HepG2 (cell line): Measurements from ENCODE around the gene HDAC3. TPM values are rescaled to one million over a fixed set of nuclear protein-coding genes. Genes with fewer than 3 reads are reported as not detected.

ENCODE experiments used
- ATAC-seq: fragments of 200-7000 bp; cut with Tn5 transposase; 3 replicates; pipeline ENCODE4 v1.9.1; 2020; ENCODE audit warnings: mild to moderate bottlenecking, moderate library complexity
- BruUV-seq: library from RNA; stranded (reverse); fragments of 400-500 nt; replicated peaks from 2 replicates; lab custom pipeline; 2021; lab: Mats Ljungman, UMichigan
- CTCF ChIA-PET: fragments of 300-600 bp; formaldehyde crosslinking; extraction: SDS; loops from one replicate; lab custom pipeline; 2021; ENCODE audit warnings: low total read pairs, inconsistent platforms, low intra/inter-chr PET ratio; lab: Yijun Ruan, JAX
- POLR2A ChIA-PET: fragments of 350-600 bp; sonication (Branson Sonifier 250); formaldehyde crosslinking; loops from one replicate; lab custom pipeline; 2020; ENCODE audit warnings: antibody characterized with exemption, inconsistent platforms; lab: Yijun Ruan, JAX
- DNase-seq: peaks from one replicate; pipeline ENCODE4 v3.0.0-alpha.2; 2015; ENCODE audit warnings: low spot score
- FAIRE-seq: peaks from 3 replicates; lab custom pipeline; 2011; peaks lifted over from hg19 to GRCh38; lab: Jason Lieb, UNC
- H2AFZ ChIP-seq: one replicate; pipeline ENCODE4 v1.6.1; 2011; ENCODE audit warnings: low read length, inconsistent platforms
- H3K27ac ChIP-seq: fragments of 300-600 bp; 3 replicates; pipeline ENCODE4 v1.8.0; 2011; ENCODE audit warnings: mixed run types, mild to moderate bottlenecking, mixed read lengths, low read length, inconsistent platforms; ENCODE audit not compliant: insufficient read depth; ENCODE audit errors: extremely low read length
- H3K27me3 ChIP-seq, 2 experiments: fragments of 200-600 bp in 1 of 2; 2 replicates in 1 of 2; 3 replicates in 1 of 2; pipeline versions ENCODE4 v1.6.0 to v1.8.0; 2011; ENCODE audit warnings: low read length in 2 of 2, mild to moderate bottlenecking in 2 of 2, moderate library complexity in 2 of 2, inconsistent platforms in 1 of 2; ENCODE audit not compliant: insufficient read depth in 2 of 2, control insufficient read depth in 1 of 2
- H3K36me3 ChIP-seq, 2 experiments: fragments of 200-600 bp in 1 of 2; replicated peaks in 1 of 2; 2 replicates in 1 of 2; 3 replicates in 1 of 2; pipeline versions ENCODE4 v1.5.1 to v1.8.0; 2011; ENCODE audit warnings: low read length in 2 of 2, inconsistent platforms in 1 of 2; ENCODE audit not compliant: insufficient read depth in 2 of 2, control insufficient read depth in 1 of 2
- H3K4me1 ChIP-seq: 2 replicates; pipeline ENCODE4 v1.5.1; 2012; ENCODE audit warnings: low read length, inconsistent platforms; ENCODE audit not compliant: insufficient read depth
- H3K4me2 ChIP-seq: 2 replicates; pipeline ENCODE4 v1.6.0; 2011; ENCODE audit warnings: low read depth, low read length, inconsistent platforms
- H3K4me3 ChIP-seq, 3 experiments: fragments of 200-600 bp in 1 of 3; sonication (generic), shearing (Covaris generic) in 1 of 3; replicated peaks in 1 of 3; 2 replicates each; pipeline ENCODE4 v1.5.1; 2011 to 2016; ENCODE audit warnings: low read length in 3 of 3, inconsistent platforms in 2 of 3, low read depth in 2 of 3, mild to moderate bottlenecking in 2 of 3, control low read depth in 1 of 3, mixed read lengths in 1 of 3; ENCODE audit not compliant: insufficient read depth in 1 of 3
- H3K79me2 ChIP-seq: one replicate; pipeline ENCODE4 v1.6.1; 2011; ENCODE audit warnings: low read length, inconsistent platforms; ENCODE audit not compliant: insufficient read depth
- H3K9ac ChIP-seq: 2 replicates; pipeline ENCODE4 v1.6.0; 2011; ENCODE audit warnings: mild to moderate bottlenecking, low read depth, low read length, inconsistent platforms; ENCODE audit not compliant: insufficient read depth
- H3K9me3 ChIP-seq: 2 replicates; pipeline ENCODE4 v1.5.1; 2012; ENCODE audit warnings: mild to moderate bottlenecking, low read length
- H4K20me1 ChIP-seq: 2 replicates; pipeline ENCODE4 v1.6.0; 2011; ENCODE audit warnings: inconsistent platforms, mild to moderate bottlenecking, low read length, moderate library complexity; ENCODE audit not compliant: insufficient read depth
- ARNT ChIP-seq: fragments of 450-650 bp; IDR thresholded peaks from 2 replicates; pipeline ENCODE4 v1.6.1; 2017
- CBX2 ChIP-seq, 2 experiments: fragments of 200-600 bp in 1 of 2; sonication (generic); formaldehyde crosslinking in 1 of 2; IDR thresholded peaks; 2 replicates each; pipeline versions ENCODE4 v1.7.0 to v1.8.1; 2018 to 2022; ENCODE audit warnings: low read depth in 2 of 2, low read length in 1 of 2, mild to moderate bottlenecking in 1 of 2, missing genetic modification reagents in 1 of 2
- EEA1 ChIP-seq: sonication (generic); formaldehyde crosslinking; IDR thresholded peaks from 2 replicates; pipeline ENCODE4 v1.5.1; 2020; ENCODE audit warnings: mild to moderate bottlenecking, missing genetic modification reagents, borderline replicate concordance
- EP300 ChIP-seq, 3 experiments: sonication (generic) in 1 of 3; formaldehyde crosslinking in 1 of 3; IDR thresholded peaks; 2 replicates each; pipeline versions ENCODE4 v1.5.1 to v1.6.1; 2011 to 2020; ENCODE audit warnings: low read depth in 2 of 3, low read length in 2 of 3, borderline replicate concordance in 1 of 3, improper control_type of control experiment in 1 of 3, mild to moderate bottlenecking in 1 of 3, missing genetic modification reagents in 1 of 3, moderate library complexity in 1 of 3
- GZF1 ChIP-seq: sonication (generic); formaldehyde crosslinking; IDR thresholded peaks from 2 replicates; pipeline ENCODE4 v1.5.1; 2020; ENCODE audit warnings: mild to moderate bottlenecking, missing genetic modification reagents
- MTA3 ChIP-seq: sonication (generic); formaldehyde crosslinking; IDR thresholded peaks from 2 replicates; pipeline ENCODE4 v1.4.0; 2020; ENCODE audit warnings: missing genetic modification reagents
- NPAS2 ChIP-seq: sonication (generic); formaldehyde crosslinking; IDR thresholded peaks from 2 replicates; pipeline ENCODE4 v1.8.0; 2022; ENCODE audit warnings: mild to moderate bottlenecking, missing genetic modification reagents, borderline replicate concordance
- SIN3A ChIP-seq: IDR thresholded peaks from 2 replicates; pipeline ENCODE4 v1.6.1; 2011; ENCODE audit warnings: low read depth, mild to moderate bottlenecking, control low read depth, low read length, borderline replicate concordance
- ZFP1 ChIP-seq: IDR thresholded peaks from 2 replicates; pipeline ENCODE4 v1.6.1; 2016
- ZNF672 ChIP-seq: sonication (generic); formaldehyde crosslinking; IDR thresholded peaks from 2 replicates; pipeline ENCODE4 v1.8.1; 2022; ENCODE audit warnings: missing genetic modification reagents
- WGBS: methylation state at CpG from one replicate; pipeline ENCODE4 v1.1.6; 2017; ENCODE audit warnings: low lambda C conversion rate; 5-methylcytosine and 5-hydroxymethylcytosine counted together
- in situ Hi-C: cut with HindIII; loops from 2 replicates; pipeline ENCODE4 v1.10.0; 2017; ENCODE audit warnings: low pct_unique_long_range_greater_than_20kb; ENCODE audit not compliant: extremely low pct_ligation_motif_present
- intact Hi-C: fragments of 100-400 bp; cut with micrococcal nuclease; formaldehyde crosslinking; loops from one replicate; pipeline ENCODE4 v1.10.0; 2022; ENCODE audit not compliant: unreplicated experiment
- polyA plus RNA-seq, 8 experiments: library from polyadenylated mRNA; depleted of rRNA in 3 of 8; stranded (reverse) in 7 of 8; unstranded in 1 of 8; fragments of >200 nt; fragmentation: Illumina TruSeq in 4 of 8; extraction: Trizol in 4 of 8; gene quantifications; 2 replicates each; pipeline versions ENCODE4 v1.2.1 to v1.2.3, GENCODE V29; 2011 to 2016; ENCODE audit warnings: low read depth in 4 of 8, missing spikeins in 1 of 8, mixed read lengths in 1 of 8; ENCODE audit not compliant: insufficient read depth in 1 of 8
- total RNA-seq, 5 experiments: library from RNA; depleted of rRNA; stranded (reverse); fragments of >200 nt; fragmentation: Illumina TruSeq; extraction: Trizol; gene quantifications; 2 replicates each; pipeline ENCODE4 v1.2.3, GENCODE V29; 2016; ENCODE audit warnings: low read depth in 1 of 5
- TF ChIP-seq, protein P1 (sequence below): sonication (generic); formaldehyde crosslinking; IDR thresholded peaks from 2 replicates; pipeline ENCODE4 v1.4.0; 2020; ENCODE audit warnings: mild to moderate bottlenecking, missing genetic modification reagents, borderline replicate concordance
- TF ChIP-seq, protein P2 (sequence below): sonication (generic); formaldehyde crosslinking; IDR thresholded peaks from 2 replicates; pipeline ENCODE4 v1.5.0; 2020; ENCODE audit warnings: mild to moderate bottlenecking, missing genetic modification reagents
- TF ChIP-seq, protein P3 (sequence below): IDR thresholded peaks from 2 replicates; pipeline ENCODE4 v1.6.1; 2016; ENCODE audit warnings: mild to moderate bottlenecking, missing biosample characterization, missing genetic modification reagents
- TF ChIP-seq, protein P4 (sequence below): IDR thresholded peaks from 2 replicates; pipeline ENCODE4 v1.6.1; 2012; ENCODE audit warnings: inconsistent platforms

The HDAC3 gene
- total and polyA plus RNA-seq, 2 of the 13 experiments (the other 11 are each of a cell fraction or from before 2014, with no cell fraction given) = 84.0 to 94.1 TPM

DNA sequence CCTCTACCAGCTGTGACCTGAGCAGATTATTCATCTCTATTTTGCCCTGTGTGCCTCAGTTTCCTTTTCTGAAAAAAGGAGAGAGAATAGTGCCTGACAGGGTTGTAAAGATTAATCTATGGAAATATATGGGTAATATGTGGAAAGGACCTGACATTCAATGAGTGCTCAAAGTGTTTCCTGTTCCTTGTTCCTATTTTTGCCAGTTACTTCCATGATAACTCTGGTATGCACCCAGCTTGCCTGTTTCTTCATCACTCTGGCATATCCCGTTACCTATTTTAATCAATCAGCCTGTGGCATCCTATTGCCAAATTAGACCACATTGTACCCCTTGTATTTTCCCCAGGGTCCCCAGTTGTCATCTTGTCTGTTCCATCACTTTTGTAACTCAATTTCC is 48.9 kb upstream of the HDAC3 start:
- CTCF ChIA-PET = no interaction called here
- no peaks in the 10 kb centered on the region for H3K36me3 ChIP-seq
- H2AFZ ChIP-seq = no peak overlapping the region
- no peak overlapping the region for H3K9ac ChIP-seq
- H3K4me3 ChIP-seq = no peak overlapping the region
- POLR2A ChIA-PET = no interaction called here
- FAIRE-seq (no peak), ATAC-seq (no peak), DNase-seq (no peak)
- no peaks in the 10 kb centered on the region for H4K20me1 ChIP-seq
- TF ChIP-seq MTA3 (no peak), NPAS2 (CRISPR knock-in tag) (no peak), ARNT (no peak), ZFP1 (CRISPR knock-in tag) (no peak)
- TF ChIP-seq, protein P1, sequence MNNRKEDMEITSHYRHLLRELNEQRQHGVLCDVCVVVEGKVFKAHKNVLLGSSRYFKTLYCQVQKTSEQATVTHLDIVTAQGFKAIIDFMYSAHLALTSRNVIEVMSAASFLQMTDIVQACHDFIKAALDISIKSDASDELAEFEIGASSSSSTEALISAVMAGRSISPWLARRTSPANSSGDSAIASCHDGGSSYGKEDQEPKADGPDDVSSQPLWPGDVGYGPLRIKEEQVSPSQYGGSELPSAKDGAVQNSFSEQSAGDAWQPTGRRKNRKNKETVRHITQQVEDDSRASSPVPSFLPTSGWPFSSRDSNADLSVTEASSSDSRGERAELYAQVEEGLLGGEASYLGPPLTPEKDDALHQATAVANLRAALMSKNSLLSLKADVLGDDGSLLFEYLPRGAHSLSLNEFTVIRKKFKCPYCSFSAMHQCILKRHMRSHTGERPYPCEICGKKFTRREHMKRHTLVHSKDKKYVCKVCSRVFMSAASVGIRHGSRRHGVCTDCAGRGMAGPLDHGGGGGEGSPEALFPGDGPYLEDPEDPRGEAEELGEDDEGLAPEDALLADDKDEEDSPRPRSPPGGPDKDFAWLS (CRISPR knock-in tag) = no peak
- H3K4me1 ChIP-seq = peaks cover 18% of the 10 kb centered on the region
- H3K79me2 ChIP-seq = no peaks in the 10 kb centered on the region
- H3K9me3 ChIP-seq = no peaks in the 10 kb centered on the region
- no TSS peak for BruUV-seq
- intact Hi-C loops = no loop called here
- no peak overlapping the region for H3K4me2 ChIP-seq
- H3K27ac ChIP-seq = no peak overlapping the region
- H3K27me3 ChIP-seq = peaks cover 2 to 26% of the 10 kb centered on the region in 2 experiments; a peak in 4 of 5 replicates
- 37% methylated on average over 1 of the region's 1 CpG for WGBS
- in situ Hi-C loops = loop anchor here (5.0 to 25.0 kb wide), 2 partner anchors 272 to 452 kb away; partner anchors contain the start of gene PCDH12

DNA sequence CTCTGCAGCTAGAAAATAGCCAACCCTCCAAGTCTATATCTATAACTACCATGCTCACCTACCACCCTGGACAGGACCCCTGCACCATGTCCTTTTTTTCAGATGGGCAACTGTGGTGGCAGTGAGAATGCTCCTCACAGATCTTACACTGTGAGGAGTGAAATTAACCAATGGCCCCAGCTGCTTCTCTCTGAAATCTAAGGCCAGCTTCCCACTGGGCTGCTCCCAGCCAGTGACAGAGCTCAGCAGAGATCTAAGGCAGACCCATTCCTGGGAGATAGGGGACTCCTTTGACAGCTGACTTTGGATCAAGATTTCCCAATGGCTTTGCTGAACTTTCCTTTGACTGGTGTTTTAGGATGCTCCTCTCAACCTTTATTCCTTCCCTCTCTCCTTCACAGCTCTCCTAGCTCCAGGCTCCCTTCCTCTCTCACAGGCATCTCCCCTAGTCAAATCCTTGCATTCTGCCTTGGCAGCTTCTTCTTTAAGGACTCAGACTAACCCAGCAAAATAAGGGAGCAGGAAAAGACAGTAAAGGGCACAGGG is 47.0 kb upstream of the HDAC3 start:
- intact Hi-C loops (no loop called here), in situ Hi-C loops (loop anchor here (25.0 kb wide), 1 partner anchor 454 kb away; no protein-coding TSS in a partner anchor)
- Histone ChIP-seq H3K36me3 (no peaks in the 10 kb centered on the region), H3K9me3 (no peaks in the 10 kb centered on the region), H3K4me3 (no peak overlapping the region), H3K27ac (no peak overlapping the region), H3K9ac (no peak overlapping the region), H4K20me1 (no peaks in the 10 kb centered on the region), H3K27me3 (peaks cover 0 to 22% of the 10 kb centered on the region in 2 experiments; a peak in 4 of 5 replicates), H3K79me2 (no peaks in the 10 kb centered on the region), H2AFZ (no peak overlapping the region), H3K4me2 (no peak overlapping the region), H3K4me1 (peaks cover 20% of the 10 kb centered on the region)
- ATAC-seq (no peak), DNase-seq (no peak), FAIRE-seq (no peak)
- BruUV-seq = no TSS peak
- CTCF ChIA-PET = no interaction called here
- POLR2A ChIA-PET = no interaction called here
- TF ChIP-seq, protein P2, sequence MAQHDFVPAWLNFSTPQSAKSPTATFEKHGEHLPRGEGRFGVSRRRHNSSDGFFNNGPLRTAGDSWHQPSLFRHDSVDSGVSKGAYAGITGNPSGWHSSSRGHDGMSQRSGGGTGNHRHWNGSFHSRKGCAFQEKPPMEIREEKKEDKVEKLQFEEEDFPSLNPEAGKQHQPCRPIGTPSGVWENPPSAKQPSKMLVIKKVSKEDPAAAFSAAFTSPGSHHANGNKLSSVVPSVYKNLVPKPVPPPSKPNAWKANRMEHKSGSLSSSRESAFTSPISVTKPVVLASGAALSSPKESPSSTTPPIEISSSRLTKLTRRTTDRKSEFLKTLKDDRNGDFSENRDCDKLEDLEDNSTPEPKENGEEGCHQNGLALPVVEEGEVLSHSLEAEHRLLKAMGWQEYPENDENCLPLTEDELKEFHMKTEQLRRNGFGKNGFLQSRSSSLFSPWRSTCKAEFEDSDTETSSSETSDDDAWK (CRISPR knock-in tag) = no peak
- no peak for TF ChIP-seq EEA1 (CRISPR knock-in tag)
- no peak for TF ChIP-seq CBX2 (IDR thresholded peaks at IDR 0.05; ENCODE audit: low read depth, low read length)
- no peak for TF ChIP-seq CBX2 (CRISPR knock-in tag; IDR thresholded peaks at IDR 0.05; ENCODE audit: low read depth)
- TF ChIP-seq, protein P3, sequence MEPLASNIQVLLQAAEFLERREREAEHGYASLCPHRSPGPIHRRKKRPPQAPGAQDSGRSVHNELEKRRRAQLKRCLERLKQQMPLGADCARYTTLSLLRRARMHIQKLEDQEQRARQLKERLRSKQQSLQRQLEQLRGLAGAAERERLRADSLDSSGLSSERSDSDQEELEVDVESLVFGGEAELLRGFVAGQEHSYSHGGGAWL (CRISPR knock-in tag) = no peak
- TF ChIP-seq, protein P4, sequence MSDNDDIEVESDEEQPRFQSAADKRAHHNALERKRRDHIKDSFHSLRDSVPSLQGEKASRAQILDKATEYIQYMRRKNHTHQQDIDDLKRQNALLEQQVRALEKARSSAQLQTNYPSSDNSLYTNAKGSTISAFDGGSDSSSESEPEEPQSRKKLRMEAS = no peak
- TF ChIP-seq SIN3A = no peak
- TF ChIP-seq ZNF672 (CRISPR knock-in tag) = no peak
- TF ChIP-seq EP300 (IDR thresholded peaks at IDR 0.05; ENCODE audit: low read depth in 2 of 2, low read length in 2 of 2) = no peak
- no peak for TF ChIP-seq EP300 (CRISPR knock-in tag; IDR thresholded peaks at IDR 0.05; ENCODE audit: borderline replicate concordance)
- no peak for TF ChIP-seq GZF1 (CRISPR knock-in tag)
